GM12875 (cell line): ENCODE measurements around the gene USF2.

Source experiments
- H3K4me3 ChIP-seq: one replicate; pipeline ENCODE4 v1.5.1; 2011; ENCODE audit warnings: low read depth, low read length, control low read depth
- CTCF ChIP-seq: IDR thresholded peaks from 2 replicates; pipeline ENCODE4 v1.5.1; 2011; ENCODE audit warnings: low read depth, mild to moderate bottlenecking, control low read depth, inconsistent platforms, low read length, moderate library complexity, borderline replicate concordance; ENCODE audit not compliant: insufficient read depth

USF2 gene

GRCh38 chr19:35299523-35300338 is 31.0 kb downstream of the USF2 start:
- no peak for TF ChIP-seq CTCF
- no peak overlapping the region for H3K4me3 ChIP-seq

- no peak overlapping the region for H3K4me3 ChIP-seq
- no peak for TF ChIP-seq CTCF
Observed at GRCh38 chr19:35300339-35300649, 31.5 kb downstream of the USF2 start.

GRCh38 chr19:35301961-35302360 is 33.2 kb downstream of the USF2 start:
- no peak for TF ChIP-seq CTCF
- no peak overlapping the region for H3K4me3 ChIP-seq

GRCh38 chr19:35302446-35302845 is 33.7 kb downstream of the USF2 start:
- H3K4me3 ChIP-seq: no peak overlapping the region
- TF ChIP-seq CTCF: no peak

GRCh38 chr19:35303357-35303915 is 34.7 kb downstream of the USF2 start:
- no peak overlapping the region for H3K4me3 ChIP-seq
- TF ChIP-seq CTCF: no peak

- no peak for TF ChIP-seq CTCF
Observed at GRCh38 chr19:35304036-35304435, 35.3 kb downstream of the USF2 start.

GRCh38 chr19:35305181-35305580 is 36.4 kb downstream of the USF2 start:
- no peak overlapping the region for H3K4me3 ChIP-seq
- TF ChIP-seq CTCF: no peak

More at GRCh38 chr19:35304036-35304435, 35.3 kb downstream of the USF2 start:
- H3K4me3 ChIP-seq: no peak overlapping the region
